COLO829 (cell line): ENCODE data around the gene RNF19B.

ENCODE experiments used
- DNase-seq: peaks from one replicate; pipeline ENCODE4 v3.0.0; 2012; ENCODE audit warnings: low spot score

The RNF19B gene

DNA sequence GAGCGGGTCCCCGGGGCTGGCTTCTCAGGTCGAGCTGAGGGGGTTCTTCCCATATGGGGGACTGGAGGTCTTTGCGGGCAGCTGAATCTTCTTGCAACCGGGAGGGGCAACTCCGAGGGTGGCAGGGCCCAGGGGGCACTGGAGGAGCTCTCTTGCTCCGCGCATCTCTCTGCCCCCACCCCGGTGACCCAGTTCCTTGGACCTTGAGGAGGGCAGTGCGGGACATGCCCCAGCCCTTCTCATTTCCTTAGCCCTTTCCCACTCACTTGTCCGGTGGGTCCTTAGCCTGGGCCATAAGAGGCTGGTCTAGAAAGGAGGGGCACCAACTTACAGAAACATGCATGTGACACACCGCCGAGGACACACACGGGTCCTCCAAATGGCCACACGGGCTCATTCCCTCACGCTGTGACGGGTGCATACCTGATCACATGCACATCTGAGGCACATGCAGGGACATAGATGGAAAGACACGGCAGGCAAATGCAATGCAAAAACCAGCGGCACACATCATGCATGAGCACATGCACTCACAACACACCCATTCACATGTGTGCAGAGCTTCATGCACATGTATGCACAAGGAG is 77.7 kb downstream of the RNF19B start:
- DNase-seq, result no peak
